DMS53 treated with DMSO at 0.1 percent for 48 hours (cell line): Measurements from ENCODE around the gene NLRP3.

Source experiments
- DNase-seq: peaks from one replicate; lab custom pipeline; 2025; ENCODE audit not compliant: unreplicated experiment; lab: John Stamatoyannopoulos, UW

The NLRP3 gene

GRCh38 chr1:247435759-247436147 is 19.8 kb downstream of the NLRP3 start:
- no peak for DNase-seq

DNA sequence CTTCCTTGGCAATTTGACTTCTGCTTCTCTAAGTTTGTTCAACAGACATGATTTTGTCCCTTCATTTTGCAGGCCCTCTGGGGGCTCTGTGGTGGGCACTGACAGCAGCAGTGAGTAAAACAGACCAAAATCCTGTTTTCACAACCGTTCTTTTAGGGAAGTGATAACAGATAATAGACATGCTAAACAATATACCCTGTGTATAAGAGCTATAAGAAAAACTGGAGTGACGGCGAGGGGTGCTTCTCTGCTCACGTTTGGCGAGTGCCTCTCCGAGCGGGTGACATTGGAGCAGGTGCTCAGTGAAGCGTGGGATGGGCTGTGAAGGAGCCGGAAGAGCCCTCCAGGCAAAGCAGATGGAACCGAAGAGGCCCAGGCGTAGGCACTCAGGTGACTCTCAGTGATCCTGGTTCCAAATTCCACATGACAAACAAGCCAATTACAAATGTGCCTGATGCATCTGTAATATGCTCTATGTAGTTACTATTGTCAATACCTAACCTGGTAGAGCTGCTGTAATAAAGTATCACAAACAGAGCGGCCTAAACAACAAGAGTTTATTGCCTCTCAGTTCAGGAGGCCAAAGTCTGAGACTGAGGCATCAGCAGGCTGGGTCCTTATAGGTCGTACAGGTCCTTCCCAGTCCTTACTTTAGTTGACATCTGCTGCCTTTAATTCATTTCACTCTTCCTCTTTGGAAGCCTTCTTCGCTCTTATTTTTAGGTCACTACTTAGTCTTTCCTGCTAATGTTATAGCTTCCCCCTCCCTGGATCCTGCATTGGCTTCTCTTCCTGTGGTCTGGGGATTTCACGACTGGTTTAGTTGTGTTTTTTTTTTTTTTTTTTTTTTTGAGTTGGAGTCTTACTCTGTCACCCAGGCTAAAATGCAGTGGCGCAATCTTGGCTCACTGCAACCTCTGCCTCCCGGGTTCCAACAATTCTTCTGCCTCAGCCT is 21.9 kb downstream of the NLRP3 start:
- no peak for DNase-seq

- DNase-seq: no peak
Measured at GRCh38 chr1:247440001-247440620, 24.1 kb downstream of the NLRP3 start.

GRCh38 chr1:247441606-247442005 is 25.6 kb downstream of the NLRP3 start:
- no peak for DNase-seq

DNA sequence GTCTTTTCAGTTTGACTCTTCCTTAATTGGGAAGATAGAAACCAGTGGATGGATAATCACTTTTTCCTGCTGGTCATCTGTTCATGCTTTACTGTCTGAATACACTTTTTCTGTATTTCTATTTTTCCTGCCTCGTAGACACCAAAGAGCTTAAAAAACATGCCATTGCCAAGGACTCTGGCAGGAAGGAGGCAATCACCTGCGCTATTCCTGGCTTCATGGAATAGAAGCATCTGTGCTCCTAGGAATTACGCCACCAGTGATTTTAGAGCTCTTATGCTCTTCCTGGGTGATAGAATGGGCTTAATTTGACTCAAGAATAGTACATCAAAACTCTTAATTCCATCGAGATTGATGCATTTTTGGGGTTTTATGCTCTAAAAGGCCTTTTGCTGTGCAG is 26.2 kb downstream of the NLRP3 start:
- no peak for DNase-seq

- DNase-seq: no peak
Measured at GRCh38 chr1:247443641-247444040, 27.7 kb downstream of the NLRP3 start.

GRCh38 chr1:247444571-247444970 is 28.6 kb downstream of the NLRP3 start:
- DNase-seq: no peak

GRCh38 chr1:247445526-247446356 is 29.8 kb downstream of the NLRP3 start:
- no peak for DNase-seq

GRCh38 chr1:247447162-247447909 is 31.4 kb downstream of the NLRP3 start:
- DNase-seq: no peak

- DNase-seq: peak; percentile 69
Measured at GRCh38 chr1:247448107-247448791, 32.3 kb downstream of the NLRP3 start.

- no peak for DNase-seq
Measured at GRCh38 chr1:247451388-247452010, 35.5 kb downstream of the NLRP3 start.

DNA sequence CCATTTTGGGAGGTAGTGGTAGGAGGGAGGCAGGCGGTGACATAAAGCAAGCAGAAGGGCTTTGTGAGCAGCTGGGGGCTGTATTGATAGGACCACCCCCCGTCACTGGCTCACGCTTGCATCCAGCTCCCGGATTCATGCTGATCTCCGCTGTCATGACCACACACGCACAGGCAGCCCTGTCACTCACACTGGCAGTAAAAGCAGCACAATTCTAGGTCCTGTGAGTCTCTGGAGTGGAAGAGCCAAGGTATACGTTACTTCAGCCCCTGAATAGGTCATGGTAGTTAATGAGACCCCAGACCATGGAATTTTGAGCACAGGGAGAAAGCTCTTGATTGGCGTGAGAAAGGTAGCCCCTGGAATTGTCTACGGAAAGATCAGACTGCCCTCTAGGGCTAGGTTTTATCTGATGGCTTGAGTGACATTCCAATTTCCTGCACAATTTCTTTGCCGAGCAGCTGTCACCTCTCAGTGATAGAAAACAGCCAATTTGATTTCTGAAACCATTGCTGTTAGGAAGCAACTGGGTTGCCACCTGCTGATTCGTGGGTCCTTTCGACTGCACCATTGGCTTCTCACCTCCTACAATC is 36.6 kb downstream of the NLRP3 start:
- no peak for DNase-seq

GRCh38 chr1:247453245-247453644 is 37.3 kb downstream of the NLRP3 start:
- DNase-seq: no peak

GRCh38 chr1:247453997-247454396 is 38.0 kb downstream of the NLRP3 start:
- no peak for DNase-seq

GRCh38 chr1:247456021-247456420 is 40.0 kb downstream of the NLRP3 start:
- DNase-seq: no peak

DNA sequence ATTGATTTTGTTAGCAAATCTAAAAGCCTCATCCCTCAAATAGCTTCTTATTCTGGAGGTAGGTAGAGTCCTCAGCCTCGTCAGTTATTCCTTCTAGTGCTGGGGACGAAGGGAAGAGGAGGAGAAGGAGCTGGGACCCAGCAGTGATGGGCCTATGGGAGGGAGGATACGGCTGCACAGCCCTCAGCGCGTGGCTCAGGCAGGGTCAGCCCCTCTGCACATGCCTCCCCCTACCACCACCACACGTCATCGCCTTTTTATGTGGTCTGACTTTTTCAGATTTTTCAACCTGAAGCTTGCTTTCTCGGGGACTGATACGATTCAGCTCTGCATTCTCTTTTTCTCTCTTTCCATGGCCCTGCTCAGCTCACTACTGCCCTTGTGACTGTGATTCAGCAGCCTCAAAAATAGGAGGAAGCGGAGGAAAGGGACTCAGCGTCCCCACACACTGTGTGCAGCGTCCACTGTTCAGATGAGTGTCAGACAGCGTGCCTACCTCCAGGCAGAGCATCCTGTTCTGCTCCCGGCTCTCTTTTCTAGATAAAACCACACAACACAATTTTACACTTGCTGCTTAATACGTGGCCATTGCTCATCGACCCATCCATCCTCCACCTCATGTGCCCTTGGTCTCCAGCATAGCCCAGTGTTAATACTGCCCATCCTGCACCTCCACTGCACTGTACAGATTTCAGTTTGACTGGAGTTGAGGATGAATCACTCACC is 41.1 kb downstream of the NLRP3 start:
- DNase-seq: no peak

GRCh38 chr1:247459507-247459906 is 43.5 kb downstream of the NLRP3 start:
- DNase-seq: no peak

DNA sequence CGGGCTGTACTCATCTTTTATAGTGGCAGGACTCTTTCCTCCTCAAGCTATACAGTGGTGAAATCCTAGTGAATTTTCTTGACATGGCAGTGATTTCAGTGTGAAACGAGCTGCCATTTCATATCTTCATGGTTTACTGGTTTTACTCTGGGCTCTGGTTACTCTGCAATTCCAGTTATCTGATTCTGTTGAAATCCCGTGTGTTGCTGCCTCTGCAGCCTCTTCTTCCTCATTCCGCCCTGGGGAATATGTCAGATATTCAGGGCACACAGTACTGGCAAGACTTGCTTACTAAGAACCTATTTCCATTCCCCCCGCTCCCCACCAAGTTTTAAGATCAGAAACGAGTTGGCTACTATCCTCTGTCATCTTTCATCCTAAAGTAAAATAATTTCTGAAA is 49.8 kb downstream of the NLRP3 start:
- DNase-seq: no peak

DNA sequence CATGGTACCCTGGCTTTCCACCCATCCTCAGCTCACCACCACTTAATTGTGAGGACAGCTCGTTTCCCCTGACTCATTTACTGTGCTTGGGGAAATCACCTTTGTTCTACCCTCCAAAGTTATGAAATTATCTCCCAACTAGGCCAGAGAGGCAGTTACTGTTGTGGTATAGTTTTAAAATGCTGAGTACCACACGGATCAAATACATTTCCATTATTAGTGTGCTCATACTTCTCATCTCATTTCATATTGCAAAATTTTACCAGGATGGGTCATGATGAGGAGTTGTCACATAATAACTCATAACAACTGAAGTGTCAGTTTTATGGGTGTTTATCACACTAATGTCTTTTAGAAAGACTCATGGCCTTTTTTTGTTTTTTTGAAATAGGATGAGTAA is 51.2 kb downstream of the NLRP3 start:
- DNase-seq: no peak
